ENCODE data around the gene GPS2. TPM values are rescaled to one million over a fixed set of nuclear protein-coding genes. Genes with fewer than 3 reads are reported as not detected.

The GPS2 gene
- total and polyA plus RNA-seq, 2 donors (not counting 3 experiments of a cell fraction or from before 2014, with no cell fraction given) = 51.6 to 132 TPM

GRCh38 chr17:7327501-7327900, 12.3 kb upstream of the GPS2 start:
- Histone ChIP-seq H3K36me3 (ENCODE audit: control insufficient read depth in 2 of 2, extremely low read depth in 1 of 2, insufficient read depth in 2 of 2, low read length in 2 of 2) (peaks cover 6 to 20% of the 10 kb centered on the region in 2 experiments), H3K27ac (ENCODE audit: insufficient read depth, low read depth, low read length) (no peak overlapping the region), H3K4me2 (ENCODE audit: insufficient read depth, low read length) (no peak overlapping the region), H3K4me1 (ENCODE audit: control insufficient read depth, extremely low read depth, insufficient read depth, low read length) (peaks cover 10% of the 10 kb centered on the region), H3K27me3 (ENCODE audit: control insufficient read depth in 2 of 2, insufficient read depth in 2 of 2, low read length in 2 of 2) (peaks cover 0 to 2% of the 10 kb centered on the region in 2 experiments), H3K4me3 (replicated peaks in 1 of 3; ENCODE audit: insufficient read depth in 1 of 3, low read depth in 1 of 3, low read length in 3 of 3) (no peak overlapping the region), H3K9ac (replicated peaks; ENCODE audit: extremely low read depth, insufficient read depth, low read length) (no peak overlapping the region), H3K9me1 (replicated peaks; ENCODE audit: control insufficient read depth, extremely low read depth, insufficient read depth, low read length) (no peaks in the 10 kb centered on the region), H2AFZ (ENCODE audit: low read depth, low read length) (no peak overlapping the region), H3K79me2 (ENCODE audit: control insufficient read depth, insufficient read depth, low read length) (peaks cover 10% of the 10 kb centered on the region), H4K20me1 (replicated peaks; ENCODE audit: control insufficient read depth, extremely low read depth, insufficient read depth, low read length) (no peaks in the 10 kb centered on the region), H3K9me3 (replicated peaks; ENCODE audit: control insufficient read depth, insufficient read depth, low read length) (no peaks in the 10 kb centered on the region)
- CTCF ChIA-PET = no interaction called here
- DNase-seq (ENCODE audit: low read depth, low spot score) (no peak), FAIRE-seq (no peak)
- no TSS peak for BruUV-seq (replicated peaks)
- dilution Hi-C loops (cut with MboI; ENCODE audit: extremely low pct_ligation_motif_present, low sequenced_read_pairs) = no loop called here
- POLR2A ChIA-PET = no interaction called here
- intact Hi-C loops (cut with micrococcal nuclease) = no loop called here
- TF ChIP-seq MYC (IDR thresholded peaks at IDR 0.05; ENCODE audit: low read depth, low read length) (no peak), MAX (IDR thresholded peaks at IDR 0.05; ENCODE audit: insufficient read depth, insufficient read length) (no peak), GATA2 (IDR thresholded peaks at IDR 0.05; ENCODE audit: insufficient read depth, insufficient read length, low read depth, low read length) (no peak), POLR2A (IDR thresholded peaks at IDR 0.05; ENCODE audit: low read depth, low read length) (no peak), JUN (IDR thresholded peaks at IDR 0.05; ENCODE audit: borderline replicate concordance, insufficient read depth, insufficient read length, low read depth) (no peak), POLR2AphosphoS5 (IDR thresholded peaks at IDR 0.05; ENCODE audit: insufficient read depth, low read depth, low read length) (no peak), CTCF (IDR thresholded peaks at IDR 0.05; ENCODE audit: extremely low read depth in 1 of 2, insufficient read depth in 1 of 2, low read depth in 1 of 2, low read length in 2 of 2) (no peak)

All from endothelial cell of umbilical vein (primary cell).